Stimulated activated CD4-positive, alpha-beta T cell treated with anti-CD3 and anti-CD28 coated beads, Interleukin-12 subunit alpha, Interleukin-12 subunit beta, amount 100 ng/mL, for 24 hours (primary cell): ENCODE data around the gene SULT4A1.

Source experiments
- DNase-seq, 2 experiments: peaks; one replicate each; pipeline ENCODE4 v3.0.0-alpha.2; 2020; ENCODE audit warnings: low read depth in 2 of 2

The SULT4A1 gene

DNA sequence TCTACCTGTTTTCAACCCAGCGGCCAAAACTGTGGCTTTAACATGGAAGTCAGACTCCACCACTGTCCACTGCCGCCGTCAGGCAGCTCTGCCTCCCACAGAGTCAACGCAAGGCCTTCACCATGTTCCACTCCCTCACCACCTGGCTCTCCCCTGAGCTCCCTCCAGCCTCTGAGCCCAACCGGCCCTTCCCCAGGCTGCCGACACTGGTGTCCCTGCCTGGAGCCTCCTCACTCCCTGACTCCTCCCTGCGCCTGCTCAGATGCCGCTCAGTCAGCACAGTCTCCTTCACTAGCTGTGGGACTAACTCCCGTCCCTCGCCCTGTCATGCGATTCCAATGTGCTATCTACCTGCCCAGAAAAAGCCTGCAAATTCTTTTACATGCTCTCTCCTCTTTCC lies 16.3 kb downstream of the SULT4A1 start:
- DNase-seq = no peak

- DNase-seq = no peak
These were observed 17.5 kb downstream of the SULT4A1 start for GRCh38 chr22:43844560-43845545.

DNA sequence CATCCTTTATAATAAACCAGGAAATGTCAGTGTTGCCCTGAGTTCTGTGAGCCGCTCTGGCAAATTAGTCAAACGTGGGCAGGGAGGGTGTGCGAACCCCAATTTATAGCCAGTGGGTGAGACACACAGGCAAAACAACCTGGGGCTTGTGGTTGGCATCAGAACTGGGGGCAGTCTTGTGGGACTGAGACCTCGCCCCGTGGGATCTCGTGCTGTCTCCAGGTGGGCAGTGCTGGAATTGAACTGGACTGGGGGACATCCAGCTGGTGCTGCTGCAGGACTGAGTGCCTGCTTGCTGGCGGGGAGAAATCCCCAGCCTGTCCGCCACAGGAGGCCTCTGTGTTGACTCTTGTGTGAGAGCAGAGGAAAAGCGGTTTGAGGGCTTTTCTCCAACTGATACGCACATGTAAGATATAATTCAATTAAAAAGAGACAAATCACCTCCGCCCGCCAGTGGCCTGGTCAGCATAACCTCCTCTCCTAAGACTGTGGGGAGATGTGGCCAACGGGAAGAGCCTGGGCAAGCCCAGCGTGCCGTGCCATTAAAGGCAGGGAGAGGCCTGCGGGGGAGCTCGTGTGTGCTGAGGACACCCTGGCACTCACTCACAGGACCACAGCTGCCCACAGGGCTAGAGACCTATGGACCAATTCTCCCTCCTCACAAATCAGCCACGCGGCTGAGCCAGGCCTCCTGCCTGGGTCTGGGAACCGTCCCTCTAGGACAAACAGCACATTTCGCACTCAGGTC lies 18.4 kb downstream of the SULT4A1 start:
- no peak for DNase-seq

DNA sequence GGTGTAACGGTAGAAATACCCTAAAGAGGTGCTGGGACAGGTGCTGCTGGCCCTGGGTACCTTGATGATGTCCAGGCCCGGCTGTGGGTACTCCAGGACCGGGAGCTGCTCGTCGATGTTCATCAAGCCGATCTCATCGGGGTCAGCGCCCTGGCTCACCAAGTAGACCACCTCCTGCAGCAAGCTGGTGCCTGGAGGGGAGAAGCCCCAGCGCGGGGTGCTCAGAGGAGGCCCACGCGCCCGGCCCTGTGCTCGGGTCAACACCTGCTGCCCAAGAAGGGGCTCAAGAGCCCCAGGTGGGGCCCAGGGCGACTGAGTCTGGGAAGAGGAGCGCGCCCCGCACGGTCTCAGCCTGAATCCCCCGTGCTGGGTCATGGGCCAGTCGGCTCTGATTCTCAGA lies 20.6 kb downstream of the SULT4A1 start:
- no peak for DNase-seq

GRCh38 chr22:43840851-43841250 lies 21.5 kb downstream of the SULT4A1 start:
- DNase-seq = no peak

DNA sequence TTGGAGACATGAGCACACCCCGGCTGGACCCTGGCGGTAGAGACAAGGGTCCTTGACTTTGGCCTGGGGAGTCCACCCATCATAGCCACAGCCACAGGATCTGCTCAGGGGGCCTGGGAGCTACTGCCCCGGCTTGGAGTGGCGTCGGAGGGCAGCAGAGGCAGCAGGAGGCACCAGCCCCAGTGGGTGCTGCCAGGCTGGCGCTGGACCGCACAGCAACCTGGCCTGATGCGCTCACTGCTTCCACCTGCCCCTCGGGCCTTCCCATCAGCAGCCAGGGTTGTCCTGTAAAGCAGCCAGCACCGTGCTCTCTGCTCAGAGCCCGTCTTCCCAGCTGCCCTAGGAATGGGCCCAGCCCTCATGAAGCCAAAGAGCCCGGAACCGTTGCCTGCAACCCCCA lies 21.9 kb downstream of the SULT4A1 start:
- DNase-seq = no peak

DNA sequence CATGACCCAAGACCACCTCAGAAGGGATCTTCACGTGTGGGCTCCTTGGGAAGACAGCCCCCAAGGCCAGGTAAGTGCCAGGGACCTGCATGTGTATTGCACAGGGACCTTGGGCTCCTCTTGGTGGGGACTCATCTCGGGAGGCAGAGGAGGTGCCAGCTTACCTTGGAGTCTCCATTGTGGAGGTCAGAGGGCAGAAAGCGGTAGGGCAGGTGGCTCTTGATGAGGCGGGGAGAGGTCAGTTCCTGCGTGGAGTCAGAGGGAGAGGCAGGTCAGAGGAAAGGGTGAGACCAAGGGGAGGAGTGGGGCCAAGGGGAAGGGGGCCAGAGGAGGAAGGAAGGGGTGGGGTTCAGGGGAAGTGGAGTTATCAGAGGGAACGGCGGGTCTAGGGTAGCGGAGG lies 22.5 kb downstream of the SULT4A1 start:
- DNase-seq = no peak

GRCh38 chr22:43838571-43839307 lies 23.6 kb downstream of the SULT4A1 start:
- DNase-seq = no peak

- DNase-seq = no peak
These were observed 24.2 kb downstream of the SULT4A1 start for GRCh38 chr22:43838161-43838560.

GRCh38 chr22:43837666-43838065 lies 24.6 kb downstream of the SULT4A1 start:
- no peak for DNase-seq

DNA sequence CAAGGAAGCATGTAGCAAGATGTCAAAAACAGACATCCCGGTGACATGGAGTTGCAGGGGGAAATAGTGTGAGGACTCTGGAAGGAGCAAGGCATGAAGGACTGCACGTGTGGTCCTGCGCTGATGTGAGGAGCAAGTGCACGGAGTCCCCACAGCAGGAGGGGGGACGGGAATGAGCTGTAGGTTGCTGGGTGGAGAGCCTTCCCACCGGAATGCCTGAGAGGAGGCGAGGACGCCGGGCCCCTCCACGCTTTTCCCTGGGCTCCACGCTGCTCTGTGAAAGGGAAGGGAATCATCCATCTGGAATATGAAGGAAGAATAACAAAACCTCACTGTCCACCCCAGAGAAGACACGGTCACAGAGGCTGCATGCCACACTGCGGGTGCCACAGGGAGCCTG lies 26.6 kb downstream of the SULT4A1 start:
- no peak for DNase-seq

- no peak for DNase-seq
These were observed 27.1 kb downstream of the SULT4A1 start for GRCh38 chr22:43835166-43835565.

DNA sequence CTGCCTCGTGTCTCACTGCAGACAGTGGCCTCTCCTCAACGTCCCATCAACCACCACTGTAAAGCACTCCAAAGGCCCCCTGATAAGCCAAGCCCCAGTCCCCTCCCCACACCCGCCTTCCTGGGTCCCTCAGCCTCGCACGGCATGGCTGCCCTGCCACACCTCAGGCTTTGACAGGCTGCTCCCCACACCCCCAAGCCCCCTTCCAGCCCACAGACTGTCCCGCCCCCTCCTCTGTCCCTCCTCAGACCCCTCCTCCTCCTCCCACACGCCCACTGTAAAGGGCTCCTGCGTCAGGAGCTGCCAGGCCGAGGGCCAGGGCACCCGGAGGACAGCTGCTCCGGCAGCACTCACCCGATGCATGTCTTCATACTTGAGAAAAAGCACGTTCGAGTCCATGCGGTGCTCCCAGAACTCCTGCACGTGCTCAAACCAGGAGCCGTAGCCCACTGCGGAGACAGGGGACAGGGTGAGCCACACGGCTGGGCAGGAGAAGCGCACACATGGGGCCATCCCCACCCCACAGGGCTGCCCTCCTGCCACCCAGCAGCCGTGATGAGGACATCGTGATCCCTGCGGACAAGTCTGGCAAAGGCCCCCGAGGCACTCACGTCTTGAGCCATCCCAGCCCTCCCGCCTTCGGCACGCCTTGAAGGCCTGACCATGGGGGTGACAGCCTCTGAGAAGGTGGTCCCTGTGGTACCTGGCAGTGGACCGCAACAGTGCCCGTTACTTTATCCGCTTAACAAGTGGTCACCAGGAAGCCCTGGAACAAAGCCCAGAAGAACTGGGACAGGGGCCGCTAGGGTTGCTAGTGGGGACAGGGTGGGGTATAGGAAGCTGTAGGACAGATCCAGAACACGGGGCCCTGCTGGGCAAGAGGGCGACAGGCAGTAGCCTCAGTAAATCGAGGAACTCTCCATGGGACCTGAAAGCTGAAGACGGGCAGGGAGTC lies 28.8 kb downstream of the SULT4A1 start:
- no peak for DNase-seq

DNA sequence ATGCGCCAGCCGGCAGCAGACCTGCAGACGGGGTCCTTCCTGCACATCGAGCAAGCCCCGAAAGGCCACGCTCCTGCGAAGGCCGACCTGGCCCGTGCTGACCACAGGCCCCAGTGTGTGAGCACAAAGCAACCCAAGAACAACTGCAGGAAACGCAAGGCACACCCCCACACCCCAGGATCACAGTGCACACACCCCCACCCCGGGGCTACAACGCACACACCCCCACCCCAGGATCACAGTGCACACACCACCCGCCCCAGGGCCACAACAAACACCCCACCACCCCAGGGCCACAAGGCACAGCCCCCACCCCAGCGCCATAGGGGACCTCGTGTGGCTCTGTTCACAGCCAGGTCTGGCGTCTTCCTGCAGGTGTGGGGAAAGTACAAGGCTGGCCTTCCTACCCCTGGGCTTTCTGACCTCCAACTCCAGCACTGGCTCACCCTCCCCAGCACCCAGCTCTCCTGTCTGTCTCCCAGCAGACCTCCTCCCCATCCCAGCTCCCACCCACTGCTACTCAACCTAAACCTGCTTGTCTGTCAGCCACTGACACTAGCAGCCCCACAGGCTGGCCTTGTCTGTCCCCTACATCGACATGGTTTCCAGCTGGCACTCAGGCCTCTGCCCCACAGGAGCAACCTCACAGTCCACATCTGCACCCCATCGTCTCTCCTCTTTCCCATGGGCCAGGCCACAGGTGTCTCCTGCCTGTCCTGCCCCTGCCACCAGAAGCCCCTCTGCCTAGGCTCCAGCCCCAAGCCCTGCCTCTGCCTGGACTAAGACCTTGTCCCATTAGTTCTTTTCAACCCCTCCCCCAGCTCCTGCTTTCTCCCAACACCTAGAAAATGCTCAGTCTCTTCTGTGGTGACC lies 29.7 kb downstream of the SULT4A1 start:
- no peak for DNase-seq

- DNase-seq = no peak
These were observed 30.5 kb downstream of the SULT4A1 start for GRCh38 chr22:43831561-43832392.

DNA sequence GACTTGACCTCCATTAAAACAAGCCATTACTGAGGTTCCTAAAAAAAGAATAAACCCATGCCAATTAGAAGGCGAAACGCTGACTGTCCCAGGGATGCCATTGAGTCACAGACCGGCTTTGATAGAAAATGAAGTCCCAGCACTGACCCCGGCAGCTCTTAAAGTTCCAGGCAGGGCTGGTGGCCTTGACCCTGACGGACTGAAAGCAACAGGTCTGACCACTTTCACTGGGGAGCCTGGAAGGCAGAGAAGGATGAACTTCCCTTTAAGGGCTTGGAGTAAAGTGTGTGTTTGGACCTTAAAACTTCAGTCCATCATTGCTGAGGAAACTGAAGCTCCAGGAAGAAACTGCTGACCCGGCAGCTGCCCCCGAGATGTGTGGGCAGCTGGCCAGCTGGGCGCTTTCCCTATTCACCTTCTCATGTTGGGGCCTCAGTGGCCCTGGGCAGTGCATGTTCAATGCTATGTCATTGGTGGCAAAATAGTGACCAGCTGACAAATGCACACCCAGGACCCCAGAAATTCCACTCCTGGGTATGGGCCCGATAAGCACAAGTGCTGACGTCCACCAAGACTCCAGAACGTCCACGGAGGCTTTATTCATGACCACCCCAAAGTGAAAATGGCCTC lies 31.3 kb downstream of the SULT4A1 start:
- no peak for DNase-seq

GRCh38 chr22:43829904-43830851 lies 32.1 kb downstream of the SULT4A1 start:
- DNase-seq = no peak
